DOHH2 (cell line): ENCODE data around the gene TEX14.

Source experiments
- H3F3A ChIP-seq: fragments of 200-600 bp; sonication (generic), shearing (Covaris generic); 2 replicates; pipeline ENCODE4 v1.6.0; 2016; ENCODE audit warnings: antibody characterized with exemption, mild to moderate bottlenecking; ENCODE audit not compliant: control insufficient read depth, insufficient read depth
- H3K27ac ChIP-seq: fragments of 200-600 bp; sonication (generic); 2 replicates; pipeline ENCODE4 v1.5.1; 2014; ENCODE audit warnings: low read depth, mild to moderate bottlenecking, low read length, moderate library complexity
- H3K27me3 ChIP-seq: fragments of 200-600 bp; sonication (generic); 2 replicates; pipeline ENCODE4 v1.6.1; 2014; ENCODE audit warnings: mild to moderate bottlenecking, low read length, mixed read lengths; ENCODE audit not compliant: control insufficient read depth
- H3K36me3 ChIP-seq: fragments of 200-600 bp; sonication (generic); 2 replicates; pipeline ENCODE4 v1.6.1; 2014; ENCODE audit warnings: mild to moderate bottlenecking, low read length, moderate library complexity, mixed read lengths; ENCODE audit not compliant: control insufficient read depth
- H3K4me1 ChIP-seq: fragments of 200-600 bp; sonication (generic); 2 replicates; pipeline ENCODE4 v1.6.1; 2014; ENCODE audit warnings: mild to moderate bottlenecking, low read length, mixed read lengths; ENCODE audit not compliant: control insufficient read depth
- H3K4me2 ChIP-seq: fragments of 200-600 bp; sonication (generic); 2 replicates; pipeline ENCODE4 v1.6.0; 2014; ENCODE audit warnings: mild to moderate bottlenecking, low read length, moderate library complexity
- H3K4me3 ChIP-seq: fragments of 200-600 bp; sonication (generic); 2 replicates; pipeline ENCODE4 v1.5.1; 2014; ENCODE audit warnings: mild to moderate bottlenecking, low read length, mixed read lengths
- H3K79me2 ChIP-seq: fragments of 200-600 bp; sonication (generic); 2 replicates; pipeline ENCODE4 v1.6.1; 2014; ENCODE audit warnings: mild to moderate bottlenecking, low read length, mixed read lengths; ENCODE audit not compliant: control insufficient read depth
- H3K9me2 ChIP-seq: fragments of 200-600 bp; sonication (generic); replicated peaks from 2 replicates; pipeline ENCODE4 v1.6.1; 2014; ENCODE audit warnings: mild to moderate bottlenecking, low read length, mixed read lengths; ENCODE audit not compliant: control insufficient read depth
- H3K9me3 ChIP-seq: fragments of 200-600 bp; sonication (generic); 2 replicates; pipeline ENCODE4 v1.6.1; 2014; ENCODE audit warnings: antibody characterized with exemption, low read length, mixed read lengths; ENCODE audit not compliant: control insufficient read depth, insufficient read depth
- H4K20me1 ChIP-seq: fragments of 200-600 bp; sonication (generic); 2 replicates; pipeline ENCODE4 v1.6.0; 2014; ENCODE audit warnings: low read depth, mild to moderate bottlenecking, antibody characterized with exemption, low read length, moderate library complexity; ENCODE audit not compliant: control insufficient read depth, insufficient read depth
- EZH2phosphoT487 ChIP-seq: fragments of 200-600 bp; sonication (generic); IDR thresholded peaks from 2 replicates; pipeline ENCODE4 v1.6.1; 2017; ENCODE audit warnings: borderline replicate concordance, mild to moderate bottlenecking, antibody characterized with exemption, low read length, moderate library complexity, mixed read lengths
- TF ChIP-seq, protein P1 (sequence below): fragments of 200-600 bp; sonication (generic); IDR thresholded peaks from one replicate; pipeline ENCODE4 v1.5.1; 2014; ENCODE audit warnings: antibody characterized with exemption, mild to moderate bottlenecking, low read depth, low read length; ENCODE audit not compliant: poor library complexity, severe bottlenecking

The TEX14 gene

GRCh38 chr17:58702708-58703107 is 10.9 kb upstream of the TEX14 start:
- H3K27me3 ChIP-seq = no peaks in the 10 kb centered on the region
- H3K27ac ChIP-seq = no peak overlapping the region
- no peaks in the 10 kb centered on the region for H3K9me3 ChIP-seq
- H3K4me2 ChIP-seq = no peak overlapping the region
- peaks cover 3% of the 10 kb centered on the region; the same call in 1 of the 2 replicates for H3K4me1 ChIP-seq
- peaks cover 3% of the 10 kb centered on the region; the same call in 1 of the 2 replicates for H3F3A ChIP-seq
- H3K9me2 ChIP-seq = no peaks in the 10 kb centered on the region
- H3K79me2 ChIP-seq = 0 out of 2 replicates have a peak, but pooled peaks cover 6% of the 10 kb centered on the region
- peaks cover 54% of the 10 kb centered on the region for H3K36me3 ChIP-seq
- no peak overlapping the region for H3K4me3 ChIP-seq
- no peaks in the 10 kb centered on the region for H4K20me1 ChIP-seq
- TF ChIP-seq EZH2phosphoT487 = no peak
- TF ChIP-seq, protein P1, sequence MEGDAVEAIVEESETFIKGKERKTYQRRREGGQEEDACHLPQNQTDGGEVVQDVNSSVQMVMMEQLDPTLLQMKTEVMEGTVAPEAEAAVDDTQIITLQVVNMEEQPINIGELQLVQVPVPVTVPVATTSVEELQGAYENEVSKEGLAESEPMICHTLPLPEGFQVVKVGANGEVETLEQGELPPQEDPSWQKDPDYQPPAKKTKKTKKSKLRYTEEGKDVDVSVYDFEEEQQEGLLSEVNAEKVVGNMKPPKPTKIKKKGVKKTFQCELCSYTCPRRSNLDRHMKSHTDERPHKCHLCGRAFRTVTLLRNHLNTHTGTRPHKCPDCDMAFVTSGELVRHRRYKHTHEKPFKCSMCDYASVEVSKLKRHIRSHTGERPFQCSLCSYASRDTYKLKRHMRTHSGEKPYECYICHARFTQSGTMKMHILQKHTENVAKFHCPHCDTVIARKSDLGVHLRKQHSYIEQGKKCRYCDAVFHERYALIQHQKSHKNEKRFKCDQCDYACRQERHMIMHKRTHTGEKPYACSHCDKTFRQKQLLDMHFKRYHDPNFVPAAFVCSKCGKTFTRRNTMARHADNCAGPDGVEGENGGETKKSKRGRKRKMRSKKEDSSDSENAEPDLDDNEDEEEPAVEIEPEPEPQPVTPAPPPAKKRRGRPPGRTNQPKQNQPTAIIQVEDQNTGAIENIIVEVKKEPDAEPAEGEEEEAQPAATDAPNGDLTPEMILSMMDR = no peak

DNA sequence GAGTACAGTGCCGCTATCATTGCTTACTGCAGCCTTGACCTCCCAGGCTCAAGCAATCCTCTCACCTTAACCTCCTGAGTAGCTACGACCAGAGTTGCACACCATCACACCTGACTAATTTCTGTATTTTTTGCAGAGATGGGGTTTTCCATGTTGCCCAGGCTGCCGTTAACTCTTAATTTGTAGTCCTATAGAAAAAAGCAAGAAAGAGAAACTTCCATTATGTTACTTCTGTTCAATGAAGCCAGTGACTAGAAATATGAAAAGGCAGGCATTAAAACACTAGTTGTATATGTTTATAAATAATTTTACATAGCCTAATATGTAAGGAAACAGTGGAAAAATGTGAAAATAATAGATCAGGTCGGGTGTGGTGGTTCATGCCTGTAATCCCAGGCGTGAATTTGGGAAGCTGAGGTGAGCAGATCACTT is 10.2 kb upstream of the TEX14 start:
- Histone ChIP-seq H3K9me2 (no peaks in the 10 kb centered on the region), H3K27me3 (no peaks in the 10 kb centered on the region), H3F3A (peaks cover 3% of the 10 kb centered on the region; the same call in 1 of the 2 replicates), H3K79me2 (peaks cover 8% of the 10 kb centered on the region), H4K20me1 (no peaks in the 10 kb centered on the region), H3K4me1 (peaks cover 3% of the 10 kb centered on the region; the same call in 1 of the 2 replicates), H3K36me3 (peaks cover 54% of the 10 kb centered on the region), H3K9me3 (no peaks in the 10 kb centered on the region), H3K4me2 (no peak overlapping the region), H3K4me3 (no peak overlapping the region), H3K27ac (no peak overlapping the region)
- TF ChIP-seq, protein P1 = no peak
- no peak for TF ChIP-seq EZH2phosphoT487

DNA sequence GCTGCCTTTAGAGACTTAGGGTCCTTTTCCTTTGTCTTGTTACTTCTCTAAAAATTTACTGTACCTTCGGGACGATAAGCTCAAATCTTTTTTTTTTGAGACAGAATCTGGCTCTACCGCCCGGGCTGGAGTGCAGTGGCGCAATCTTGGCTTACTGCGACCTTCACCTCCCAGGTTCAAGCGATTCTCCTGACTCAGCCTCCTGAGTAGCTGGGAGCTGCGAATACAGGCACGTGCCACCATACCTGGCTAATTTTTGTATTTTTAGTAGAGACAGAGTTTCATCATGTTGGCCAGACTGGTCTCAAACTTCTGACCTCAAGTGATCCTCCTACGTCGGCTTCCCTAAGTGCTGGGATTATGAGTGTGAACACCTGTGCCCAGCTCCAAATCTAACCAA is 7.9 kb upstream of the TEX14 start:
- Histone ChIP-seq H3K36me3 (peaks cover 64% of the 10 kb centered on the region), H3K79me2 (peaks cover 29% of the 10 kb centered on the region), H3K27me3 (no peaks in the 10 kb centered on the region), H3K4me3 (no peak overlapping the region), H3K4me2 (no peak overlapping the region), H3K9me3 (no peaks in the 10 kb centered on the region), H3K4me1 (peaks cover 5% of the 10 kb centered on the region), H3F3A (peaks cover 3% of the 10 kb centered on the region; the same call in 1 of the 2 replicates), H4K20me1 (no peaks in the 10 kb centered on the region), H3K27ac (no peak overlapping the region), H3K9me2 (no peaks in the 10 kb centered on the region)
- TF ChIP-seq, protein P1 = no peak
- no peak for TF ChIP-seq EZH2phosphoT487
